Left ventricle myocardium superior (tissue), 1 donor: Measurements from ENCODE around the gene ZNF281. TPM values are rescaled to one million over a fixed set of nuclear protein-coding genes. Genes with fewer than 3 reads are reported as not detected.
"Not testable (repeated sequence)": the region's sequence is repeated elsewhere in the genome, so short reads cannot be mapped to it uniquely, and the experiment has no call there.

Experiments
- ATAC-seq: fragments of 200-7000 bp; cut with Tn5 transposase; one replicate; pipeline ENCODE4 v1.9.1; 2020; ENCODE audit warnings: mild to moderate bottlenecking, moderate library complexity
- DNase-seq: peaks from one replicate; pipeline ENCODE4 v3.0.0-alpha.2; 2020
- intact Hi-C: fragments of 100-400 bp; cut with micrococcal nuclease; formaldehyde crosslinking; loops from one replicate; pipeline ENCODE4 v1.11.0; 2022
- total RNA-seq: library from RNA; stranded (reverse); fragmentation: NEBNext Ultra II Directional; extraction: Animal tissue kit (Norgen Biotek cat#: 25700); gene quantifications from one replicate; pipeline ENCODE4 v1.2.1, GENCODE V29; 2021
- donor health status: DM: no; HTN: yes; CAD: no; lungs with severe emphysema.

ZNF281 gene
- total RNA-seq, 1 donor from 2014 or later, result 8.8 TPM

DNA sequence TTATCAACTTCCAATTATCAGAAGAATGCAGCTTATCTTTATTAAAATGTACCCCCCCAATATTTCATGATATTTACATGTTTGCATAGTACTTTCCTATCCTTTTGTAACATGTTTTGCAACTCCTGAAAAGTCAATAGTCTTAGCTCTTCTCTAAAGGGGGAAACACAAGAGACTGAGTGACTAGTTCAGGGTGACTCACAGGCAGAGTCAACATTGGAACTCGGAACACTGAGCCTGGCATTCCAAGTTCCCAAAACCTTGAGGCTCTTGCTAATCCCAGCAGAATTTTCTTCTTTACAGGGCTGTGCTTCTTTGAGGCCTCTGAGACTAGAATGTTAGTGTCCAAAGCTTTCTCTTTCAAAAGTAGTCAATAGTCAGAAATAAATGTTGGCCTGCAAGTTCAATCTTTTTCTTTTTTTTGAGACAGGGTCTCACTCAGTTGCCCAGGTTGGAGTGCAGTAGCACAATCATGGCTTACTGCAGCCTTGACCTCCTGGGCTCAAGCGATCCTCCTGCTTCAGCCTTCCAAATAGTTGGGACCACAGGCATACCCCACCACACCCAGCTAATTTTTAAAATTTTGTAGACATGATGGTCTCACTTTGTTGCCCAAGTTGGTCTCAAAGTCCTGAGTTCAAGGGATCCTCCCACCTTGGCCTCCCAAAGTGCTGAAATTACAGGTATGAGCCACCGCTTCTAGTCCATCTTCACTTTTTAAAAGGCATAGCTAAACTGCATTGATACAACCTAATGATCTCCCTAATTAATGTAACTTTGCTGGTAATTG lies 37.5 kb downstream of the ZNF281 start:
- intact Hi-C loops, result no loop called here
- DNase-seq (no peak), ATAC-seq (no peak)

GRCh38 chr1:200369706-200370105 lies 40.1 kb downstream of the ZNF281 start:
- DNase-seq (no peak), ATAC-seq (no peak)
- intact Hi-C loops, result no loop called here

DNA sequence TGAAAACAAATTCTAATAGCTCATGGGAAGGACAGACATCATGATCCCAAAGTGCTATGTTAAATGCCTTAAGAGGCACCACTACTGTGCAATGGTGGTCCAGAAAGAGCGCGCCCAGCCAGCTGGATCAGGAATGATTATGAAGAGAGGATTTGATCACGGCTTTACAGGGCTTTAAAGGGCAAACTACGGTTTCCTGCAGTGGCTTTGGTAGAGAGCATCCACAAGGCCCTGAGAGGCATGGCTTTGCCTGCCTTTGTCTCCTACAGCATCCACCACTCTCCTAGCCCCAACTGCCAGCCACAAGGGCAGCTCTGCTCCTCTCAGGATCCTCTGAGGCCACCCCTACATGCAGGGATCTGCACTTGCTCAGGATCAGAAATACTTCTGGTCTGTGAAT lies 40.7 kb downstream of the ZNF281 start:
- ATAC-seq (no peak), DNase-seq (no peak)
- intact Hi-C loops, result no loop called here

DNA sequence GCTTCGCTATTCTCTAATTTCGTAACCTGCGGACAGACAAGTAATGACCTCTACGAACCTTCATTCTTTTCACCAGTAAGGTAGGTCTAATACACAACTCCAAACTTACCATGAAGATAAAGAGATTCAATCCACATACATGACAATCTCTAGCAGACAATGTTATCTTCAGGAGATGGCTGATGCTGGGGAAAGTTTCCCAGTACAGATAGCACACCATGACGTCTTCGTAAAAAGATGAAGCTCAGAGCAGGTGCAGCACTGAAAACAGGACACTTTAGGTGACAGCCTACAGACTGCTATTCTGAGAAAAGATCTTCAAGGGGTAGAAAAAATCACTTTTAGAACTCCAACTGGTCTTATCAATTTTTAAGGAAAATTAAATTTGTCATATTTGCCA lies 41.3 kb downstream of the ZNF281 start:
- intact Hi-C loops, result no loop called here
- peak; percentile 32 for ATAC-seq

DNA sequence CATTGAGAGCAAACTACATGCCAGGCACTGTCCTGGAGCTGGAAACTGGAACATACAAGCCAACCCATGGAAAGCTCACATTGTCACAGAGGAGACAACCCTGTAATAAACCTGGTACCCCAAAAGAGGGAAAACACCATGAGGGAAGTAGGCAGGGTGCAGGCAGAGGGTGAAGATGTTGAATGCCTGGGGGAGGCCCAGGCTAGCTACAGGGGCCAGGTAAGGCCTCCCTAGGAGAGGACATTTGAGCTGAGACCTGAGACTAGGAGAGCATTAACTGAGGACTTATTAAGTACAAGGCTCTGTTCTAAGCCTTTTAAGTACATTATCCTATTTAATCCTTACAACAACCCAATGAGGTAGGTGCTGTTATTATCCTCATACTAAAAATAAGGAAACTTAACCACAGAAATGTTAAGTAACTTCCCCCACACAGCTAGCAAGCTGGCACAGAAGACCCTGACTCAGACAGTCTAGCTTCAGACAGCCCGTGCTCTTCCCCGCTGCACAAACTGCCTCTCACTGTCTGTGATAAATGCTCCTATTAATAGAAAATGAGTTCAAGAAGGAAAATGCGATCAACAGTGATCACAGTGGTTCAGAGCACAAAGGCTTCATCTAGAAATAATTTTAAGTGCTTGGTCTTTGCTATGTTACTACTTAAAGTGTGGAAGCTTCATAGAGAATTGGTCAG lies 41.8 kb downstream of the ZNF281 start:
- DNase-seq (no peak), ATAC-seq (peak; percentile 87)
- intact Hi-C loops, result no loop called here

More for the DNA sequence above, 41.3 kb downstream of the ZNF281 start:
- no peak for DNase-seq

DNA sequence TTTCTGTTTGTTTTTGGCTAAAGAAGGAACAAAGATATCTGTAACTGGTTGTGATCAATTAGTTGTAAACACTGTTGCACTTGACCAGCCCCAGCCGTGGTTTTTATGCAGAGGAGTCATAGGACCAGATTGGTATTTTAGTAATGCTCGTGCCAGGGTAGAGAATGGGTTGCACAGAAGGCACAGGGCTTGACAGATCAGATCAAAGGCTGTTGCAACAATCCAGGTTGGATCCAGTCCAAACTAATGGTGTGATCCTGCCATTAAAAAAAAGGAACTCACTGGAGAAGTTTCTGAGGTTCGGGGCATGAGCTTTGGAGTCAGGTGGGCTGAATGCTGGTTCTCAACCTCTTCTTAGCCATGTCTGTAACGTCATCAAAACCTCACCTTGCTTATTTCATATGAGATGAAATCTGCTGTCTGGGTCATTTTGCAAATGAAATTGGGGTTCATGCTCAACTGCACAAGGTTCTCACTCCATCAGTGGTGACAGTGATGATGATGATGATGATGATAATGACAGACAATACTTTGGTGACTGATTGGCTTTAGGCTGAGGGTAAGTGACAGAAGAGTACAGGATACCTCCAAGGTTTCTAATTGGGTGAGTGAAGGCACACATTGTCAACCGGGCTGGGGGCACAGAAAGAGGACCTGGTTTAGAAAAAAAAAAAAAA lies 43.1 kb downstream of the ZNF281 start:
- intact Hi-C loops, result no loop called here
- ATAC-seq, result no peak
- DNase-seq, result no peak

- no peak for DNase-seq
- ATAC-seq, result no peak
- intact Hi-C loops, result no loop called here
Observed at GRCh38 chr1:200365897-200366426, 43.9 kb downstream of the ZNF281 start.

DNA sequence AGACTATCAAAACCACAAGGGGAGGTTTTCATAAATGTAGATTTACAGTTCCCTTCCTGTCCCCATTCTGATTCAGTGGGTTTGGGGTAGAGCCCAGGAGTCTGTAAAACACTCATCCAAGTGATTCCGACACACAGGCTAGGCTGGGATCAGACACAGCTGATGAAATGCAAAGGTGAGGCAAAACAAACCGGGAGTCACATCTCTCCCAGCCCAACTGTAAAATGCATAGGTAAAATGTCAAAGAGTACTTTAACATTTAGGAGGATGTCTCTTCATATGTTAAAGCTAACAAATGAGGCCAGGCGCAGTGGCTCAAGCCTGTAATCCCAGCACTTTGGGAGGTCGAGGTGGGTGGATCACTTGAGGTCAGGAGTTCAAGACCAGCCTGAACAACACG lies 45.0 kb downstream of the ZNF281 start:
- DNase-seq, result no peak
- intact Hi-C loops, result no loop called here
- ATAC-seq, result no peak

- intact Hi-C loops, result no loop called here
- ATAC-seq (no peak), DNase-seq (no peak)
Observed at GRCh38 chr1:200364091-200364759, 45.6 kb downstream of the ZNF281 start.

GRCh38 chr1:200363264-200363933 lies 46.4 kb downstream of the ZNF281 start:
- ATAC-seq, result no peak
- intact Hi-C loops, result no loop called here

DNA sequence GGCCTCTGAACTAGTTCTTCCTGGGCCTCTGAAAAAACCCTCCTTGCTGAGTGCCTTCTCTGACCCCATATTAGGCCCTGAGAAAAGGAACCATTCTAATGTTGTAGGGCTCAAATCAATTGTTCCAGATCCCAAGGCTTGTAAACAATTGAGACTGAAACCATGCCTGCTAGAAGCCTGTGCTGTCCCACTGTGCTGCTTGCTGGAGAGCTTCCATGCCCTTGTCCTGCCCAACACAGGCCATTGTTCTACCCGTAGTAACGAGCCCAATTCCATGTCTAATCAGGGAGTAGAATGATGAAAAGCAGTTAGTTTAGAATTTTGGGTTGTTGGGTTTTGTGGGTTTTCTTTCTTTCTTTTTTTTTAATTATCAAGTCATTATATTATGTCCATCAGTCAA lies 47.4 kb downstream of the ZNF281 start:
- ATAC-seq (no peak), DNase-seq (no peak)
- intact Hi-C loops, result no loop called here

More at GRCh38 chr1:200363264-200363933, 46.4 kb downstream of the ZNF281 start:
- DNase-seq, result no peak

DNA sequence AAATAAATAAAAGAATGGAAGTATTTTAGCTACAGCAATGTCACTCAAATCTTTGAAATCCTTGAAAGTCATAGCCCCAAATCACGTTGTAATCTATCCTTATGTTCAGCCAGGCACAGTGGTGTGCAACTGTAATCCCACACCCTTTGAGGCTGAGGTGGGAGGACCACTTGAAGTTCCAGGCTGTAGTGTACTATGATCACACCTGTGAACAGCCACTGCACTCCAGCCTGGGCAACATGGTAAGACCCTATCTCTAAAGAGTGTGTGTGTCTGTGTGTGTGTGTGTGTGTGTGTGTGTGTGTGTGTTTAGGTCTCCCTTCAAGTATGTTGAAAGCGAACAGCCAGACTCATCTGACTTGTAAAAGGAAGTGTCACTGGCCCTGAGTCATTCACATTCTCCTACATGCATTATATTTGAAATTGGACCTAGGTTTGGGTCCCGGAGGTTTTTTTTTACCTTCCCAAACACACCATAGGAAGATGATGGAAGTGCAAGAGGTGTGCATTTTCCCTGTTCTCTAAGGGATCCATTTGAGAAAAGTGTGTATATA lies 50.1 kb downstream of the ZNF281 start:
- no peak for ATAC-seq
- no peak for DNase-seq
- intact Hi-C loops, result no loop called here

DNA sequence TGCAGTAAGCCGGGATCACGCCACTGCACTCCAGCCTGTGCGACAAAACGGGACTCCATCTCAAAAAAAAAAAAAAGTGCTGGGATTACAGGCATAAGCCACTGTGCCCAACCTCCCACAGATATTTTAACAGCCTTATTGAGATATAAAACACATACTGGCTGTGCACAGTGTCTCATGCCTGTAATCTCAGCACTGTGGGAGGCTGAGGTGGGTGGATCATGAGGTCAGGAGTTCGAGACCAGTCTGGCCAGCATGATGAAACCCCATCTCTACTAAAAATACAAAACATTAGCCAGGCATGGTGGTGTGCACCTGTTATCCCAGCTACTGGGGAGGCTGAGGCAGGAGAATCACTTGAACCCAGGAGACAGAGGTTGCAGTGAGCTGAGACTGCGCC lies 51.9 kb downstream of the ZNF281 start:
- DNase-seq, intact Hi-C loops, ATAC-seq: not testable (repeated sequence)

DNA sequence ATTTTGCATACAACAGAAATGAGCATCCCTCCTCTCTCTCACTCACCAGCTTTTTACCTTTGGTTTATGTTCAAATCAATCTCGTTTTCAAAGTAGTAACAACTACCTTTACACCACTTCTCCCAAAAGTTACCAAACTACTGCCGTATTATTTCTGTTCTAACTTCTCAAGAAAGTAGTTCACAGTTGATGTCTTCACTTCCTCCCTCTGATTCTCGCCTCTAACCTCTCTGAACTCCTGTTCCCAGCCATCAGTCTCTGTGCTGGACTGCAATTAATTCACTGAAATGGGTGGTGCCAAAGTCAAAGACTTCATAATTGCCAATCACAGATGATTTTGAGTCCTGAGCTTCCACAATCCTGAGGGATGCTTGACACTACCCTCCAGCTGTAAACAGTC lies 54.0 kb downstream of the ZNF281 start:
- DNase-seq (no peak), ATAC-seq (no peak)
- intact Hi-C loops, result no loop called here

Other genes starting within 250 kb of the ZNF281 start
- 0.10 TPM for gene KIF14, start 210.7 kb upstream of the ZNF281 start, total RNA-seq